BE2C (cell line): ENCODE results near the gene KLF3.

Experiments used
- DNase-seq: peaks from one replicate; pipeline ENCODE4 v3.0.0-alpha.2; 2020
- H3K27me3 ChIP-seq: fragments of 250-450 bp; sonication (Bioruptor Pico); 2 replicates; pipeline ENCODE4 v1.5.1; 2020; ENCODE audit warnings: mild to moderate bottlenecking
- H3K36me3 ChIP-seq: fragments of 250-450 bp; sonication (Bioruptor Pico); 2 replicates; pipeline ENCODE4 v1.5.1; 2020; ENCODE audit warnings: mild to moderate bottlenecking
- H3K4me1 ChIP-seq: fragments of 250-450 bp; sonication (Bioruptor Pico); 2 replicates; pipeline ENCODE4 v1.5.1; 2020
- H3K4me3 ChIP-seq: 2 replicates; pipeline ENCODE4 v1.5.1; 2011; ENCODE audit warnings: low read depth, low read length
- H3K9me3 ChIP-seq: fragments of 250-450 bp; sonication (Bioruptor Pico); 2 replicates; pipeline ENCODE4 v1.5.1; 2020
- TF ChIP-seq, protein P1 (sequence below): IDR thresholded peaks from 2 replicates; pipeline ENCODE4 v1.5.1; 2012; ENCODE audit warnings: mild to moderate bottlenecking, low read depth, low read length

KLF3 gene

GRCh38 chr4:38715050-38715449 is 51.1 kb downstream of the KLF3 start:
- Histone ChIP-seq H3K36me3 (no peaks in the 10 kb centered on the region), H3K27me3 (no peaks in the 10 kb centered on the region), H3K4me1 (no peaks in the 10 kb centered on the region), H3K4me3 (no peak overlapping the region), H3K9me3 (peaks cover 2% of the 10 kb centered on the region; the same call in 1 of the 2 replicates)
- DNase-seq, result no peak
- TF ChIP-seq, protein P1, sequence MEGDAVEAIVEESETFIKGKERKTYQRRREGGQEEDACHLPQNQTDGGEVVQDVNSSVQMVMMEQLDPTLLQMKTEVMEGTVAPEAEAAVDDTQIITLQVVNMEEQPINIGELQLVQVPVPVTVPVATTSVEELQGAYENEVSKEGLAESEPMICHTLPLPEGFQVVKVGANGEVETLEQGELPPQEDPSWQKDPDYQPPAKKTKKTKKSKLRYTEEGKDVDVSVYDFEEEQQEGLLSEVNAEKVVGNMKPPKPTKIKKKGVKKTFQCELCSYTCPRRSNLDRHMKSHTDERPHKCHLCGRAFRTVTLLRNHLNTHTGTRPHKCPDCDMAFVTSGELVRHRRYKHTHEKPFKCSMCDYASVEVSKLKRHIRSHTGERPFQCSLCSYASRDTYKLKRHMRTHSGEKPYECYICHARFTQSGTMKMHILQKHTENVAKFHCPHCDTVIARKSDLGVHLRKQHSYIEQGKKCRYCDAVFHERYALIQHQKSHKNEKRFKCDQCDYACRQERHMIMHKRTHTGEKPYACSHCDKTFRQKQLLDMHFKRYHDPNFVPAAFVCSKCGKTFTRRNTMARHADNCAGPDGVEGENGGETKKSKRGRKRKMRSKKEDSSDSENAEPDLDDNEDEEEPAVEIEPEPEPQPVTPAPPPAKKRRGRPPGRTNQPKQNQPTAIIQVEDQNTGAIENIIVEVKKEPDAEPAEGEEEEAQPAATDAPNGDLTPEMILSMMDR, result no peak

GRCh38 chr4:38716256-38716655 is 52.3 kb downstream of the KLF3 start:
- no peak for DNase-seq
- TF ChIP-seq, protein P1, result no peak
- Histone ChIP-seq H3K4me1 (no peaks in the 10 kb centered on the region), H3K4me3 (no peak overlapping the region), H3K36me3 (no peaks in the 10 kb centered on the region), H3K9me3 (peaks cover 2% of the 10 kb centered on the region; the same call in 1 of the 2 replicates), H3K27me3 (no peaks in the 10 kb centered on the region)

- Histone ChIP-seq H3K4me3 (no peak overlapping the region), H3K36me3 (no peaks in the 10 kb centered on the region), H3K27me3 (no peaks in the 10 kb centered on the region), H3K9me3 (no peaks in the 10 kb centered on the region), H3K4me1 (no peaks in the 10 kb centered on the region)
- DNase-seq, result no peak
- TF ChIP-seq, protein P1, result no peak
Measured at GRCh38 chr4:38717604-38718003, 53.6 kb downstream of the KLF3 start.

DNA sequence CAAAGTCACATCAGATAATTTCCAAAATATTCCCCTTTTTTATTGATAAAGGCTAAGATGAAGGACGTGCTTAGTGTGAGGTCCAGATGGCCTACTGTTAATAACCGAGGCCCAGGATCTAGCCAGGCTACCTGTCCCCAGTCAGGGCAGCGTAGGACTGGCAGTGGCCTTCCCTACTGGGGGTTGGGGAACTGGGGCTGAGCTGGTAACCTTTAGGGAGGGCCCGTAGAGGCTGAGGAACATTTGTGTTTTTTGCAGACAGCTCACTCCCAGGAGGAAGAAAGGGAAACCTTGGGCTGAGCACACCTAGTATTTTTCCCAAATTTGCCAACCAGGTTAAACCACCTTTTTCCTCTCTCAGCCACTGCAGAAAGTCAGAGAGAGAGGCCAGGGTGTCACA is 59.1 kb downstream of the KLF3 start:
- TF ChIP-seq, protein P1, result no peak
- no peak for DNase-seq
- no peaks in the 10 kb centered on the region for H3K4me1 ChIP-seq
- no peak overlapping the region for H3K4me3 ChIP-seq
- H3K36me3 ChIP-seq, result no peaks in the 10 kb centered on the region
- no peaks in the 10 kb centered on the region for H3K27me3 ChIP-seq
- no peaks in the 10 kb centered on the region for H3K9me3 ChIP-seq

DNA sequence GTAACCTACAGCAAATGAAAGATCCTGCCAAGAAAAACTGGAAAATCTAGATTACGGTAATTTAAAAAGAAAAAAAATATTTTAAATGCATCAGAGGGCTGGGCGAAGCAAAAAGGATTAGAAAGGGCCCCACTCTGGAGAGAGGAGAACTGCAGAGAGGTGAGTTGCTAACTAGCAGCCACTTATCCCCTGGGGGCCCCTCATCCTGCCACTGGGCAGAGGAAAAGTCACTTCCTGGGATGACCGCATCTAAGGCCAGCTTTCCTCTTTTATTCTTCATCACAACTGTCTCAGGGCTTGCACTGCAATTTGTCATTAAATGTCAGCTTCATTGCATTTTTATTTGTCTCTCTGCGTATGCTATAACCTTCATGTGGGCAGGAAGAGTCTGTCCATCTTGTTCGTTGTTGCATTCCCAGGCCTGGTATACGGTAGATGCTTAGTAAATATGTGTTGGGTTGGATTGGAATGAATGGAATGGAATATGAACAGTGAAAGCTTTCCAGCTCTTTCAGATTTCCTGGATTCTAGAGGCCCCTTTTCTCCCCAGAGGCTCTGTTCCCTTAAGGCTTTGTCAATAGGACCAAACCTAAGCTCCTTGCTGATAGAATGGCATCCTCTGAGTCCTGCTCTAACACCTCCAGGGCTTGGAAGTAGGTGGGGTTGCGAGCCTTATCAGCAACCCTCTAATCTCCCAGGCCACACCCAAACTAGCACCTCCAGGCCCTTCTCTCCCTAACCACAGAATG is 59.9 kb downstream of the KLF3 start:
- H3K4me3 ChIP-seq, result no peak overlapping the region

DNA sequence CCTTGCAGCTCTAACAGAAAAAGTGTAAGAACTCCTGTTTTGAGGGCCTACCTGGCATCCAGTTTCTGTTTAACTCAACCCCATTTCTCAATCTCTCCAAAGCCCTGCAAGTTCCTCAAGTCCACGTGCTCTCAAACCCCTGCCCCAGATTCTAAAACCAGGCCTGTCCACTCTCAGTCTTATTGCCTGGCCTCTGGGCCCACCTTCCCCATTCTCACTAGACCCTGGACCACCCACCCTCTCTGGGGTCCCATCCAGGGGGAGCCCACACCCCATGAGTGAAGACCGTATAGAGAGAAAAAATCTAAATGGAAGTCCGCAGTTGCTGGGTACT is 60.4 kb downstream of the KLF3 start:
- no peaks in the 10 kb centered on the region for H3K9me3 ChIP-seq
- TF ChIP-seq, protein P1, result no peak

More for the DNA sequence above, 59.9 kb downstream of the KLF3 start:
- no peaks in the 10 kb centered on the region for H3K4me1 ChIP-seq
- TF ChIP-seq, protein P1, result no peak
- DNase-seq, result no peak
- no peaks in the 10 kb centered on the region for H3K36me3 ChIP-seq
- H3K27me3 ChIP-seq, result no peaks in the 10 kb centered on the region
- no peaks in the 10 kb centered on the region for H3K9me3 ChIP-seq

More for the DNA sequence above, 60.4 kb downstream of the KLF3 start:
- DNase-seq, result no peak
- no peaks in the 10 kb centered on the region for H3K27me3 ChIP-seq
- H3K4me1 ChIP-seq, result no peaks in the 10 kb centered on the region
- H3K36me3 ChIP-seq, result no peaks in the 10 kb centered on the region
- H3K4me3 ChIP-seq, result no peak overlapping the region
